ENCODE data around the gene TRAPPC12.
"Not testable (repeated sequence)": the region's sequence is repeated elsewhere in the genome, so short reads cannot be mapped to it uniquely, and the experiment has no call there.

Gene TRAPPC12

DNA sequence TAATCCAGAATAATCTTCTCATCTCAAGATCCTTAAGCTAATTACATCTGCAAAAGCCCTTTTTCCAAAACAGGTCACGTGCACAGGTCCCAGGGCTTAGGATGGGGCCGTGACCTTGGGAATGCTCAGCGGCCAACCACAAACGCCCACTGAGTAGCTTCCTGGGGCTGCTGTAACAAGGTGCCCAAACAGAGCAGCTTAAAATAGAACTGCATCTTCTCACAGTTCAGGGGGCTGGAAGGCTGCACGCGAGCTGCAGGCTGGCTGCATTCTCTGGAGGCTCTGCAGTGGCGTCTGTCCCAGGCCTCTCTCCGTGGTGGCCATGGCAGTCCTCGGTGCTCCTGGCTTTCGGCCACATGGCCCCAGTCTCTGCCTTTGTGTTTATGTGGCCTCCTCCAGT, 107.9 kb downstream of the TRAPPC12 start:
- DNase-seq (ENCODE audit: low read depth), result no peak

DNA sequence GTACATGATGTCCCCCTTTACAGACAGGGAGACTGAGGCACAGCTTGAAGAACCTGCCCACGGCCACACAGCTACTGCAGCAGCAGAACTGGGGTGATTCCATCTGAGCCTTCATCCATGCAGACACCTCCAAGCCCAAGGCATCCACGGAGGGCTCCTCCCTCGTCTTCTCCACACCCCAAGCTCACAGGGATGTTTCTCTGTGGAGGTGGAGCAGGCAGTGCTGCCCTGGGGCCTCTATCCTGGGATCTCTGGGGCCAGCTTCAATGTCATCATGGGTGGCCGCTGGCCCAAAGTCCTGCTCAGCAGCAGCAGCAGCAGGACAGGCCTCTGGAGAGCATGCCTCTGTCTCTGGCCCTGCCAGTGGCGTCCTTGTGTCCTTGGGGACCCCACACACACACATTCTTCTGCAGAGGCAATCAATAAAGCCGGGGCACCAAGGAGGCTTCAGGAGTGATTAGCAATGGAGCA, 108.6 kb downstream of the TRAPPC12 start:
- no peak for DNase-seq (ENCODE audit: low read depth)

DNA sequence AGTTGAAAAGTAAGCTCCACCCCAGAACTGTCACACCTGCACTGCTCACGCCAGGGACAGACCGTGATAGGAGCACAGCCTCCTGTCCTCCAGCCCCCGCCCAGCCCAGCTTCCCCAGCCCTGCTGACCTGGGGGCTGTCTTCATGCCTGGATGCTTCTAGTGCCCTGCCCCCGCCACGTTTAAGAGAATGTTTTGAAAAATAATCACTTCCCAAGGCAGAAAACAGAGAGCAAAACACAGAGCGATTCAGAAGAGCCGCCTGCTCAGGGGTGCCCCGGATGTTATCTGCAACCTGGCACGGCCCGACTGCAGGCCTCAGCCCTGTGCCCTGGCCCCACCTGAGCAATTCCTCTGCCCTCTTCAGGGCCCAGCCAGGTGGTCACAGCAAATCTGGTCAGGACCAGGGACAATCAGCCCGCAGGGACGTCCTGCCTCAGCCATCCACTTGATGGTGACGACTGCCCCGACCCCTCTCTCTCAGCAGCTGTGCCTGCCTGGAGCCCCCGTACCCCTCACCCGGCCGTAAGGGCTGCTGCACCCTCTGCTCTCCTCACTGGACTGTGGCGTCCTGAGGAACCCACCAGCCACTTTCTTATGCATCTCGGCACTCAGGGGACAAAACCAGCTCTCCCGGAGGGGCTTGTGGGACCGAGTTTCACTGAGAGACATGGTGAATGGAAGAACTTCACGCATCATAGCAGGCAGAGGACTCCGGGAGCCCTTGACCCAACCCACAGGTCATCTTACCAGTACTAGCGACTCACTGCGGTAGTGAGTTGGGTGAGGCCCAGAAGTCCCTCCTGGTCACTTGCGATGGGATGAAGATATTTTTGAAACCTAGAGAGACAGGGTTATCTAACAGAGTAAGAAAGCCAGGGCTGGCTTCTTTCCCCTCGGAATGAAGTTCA, 109.6 kb downstream of the TRAPPC12 start:
- no peak for DNase-seq (ENCODE audit: low read depth)

DNA sequence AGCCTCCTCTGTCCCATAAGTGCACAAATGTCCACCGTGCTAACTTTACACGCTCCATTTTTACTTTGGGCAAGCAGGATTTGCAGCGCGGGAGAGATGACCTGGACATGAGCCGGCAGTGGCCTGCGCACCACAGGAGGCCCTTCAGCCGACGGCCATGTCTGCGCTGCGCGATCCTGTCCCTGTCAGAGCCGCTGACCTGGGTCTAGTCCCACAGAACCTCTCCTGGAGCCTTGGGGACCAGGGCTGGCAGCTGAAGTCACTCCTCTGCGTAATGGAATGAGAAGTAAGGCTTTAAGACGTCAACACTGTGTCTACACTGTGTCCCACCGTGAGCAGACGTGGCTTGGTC, 110.2 kb downstream of the TRAPPC12 start:
- no peak for DNase-seq (ENCODE audit: low read depth)

DNA sequence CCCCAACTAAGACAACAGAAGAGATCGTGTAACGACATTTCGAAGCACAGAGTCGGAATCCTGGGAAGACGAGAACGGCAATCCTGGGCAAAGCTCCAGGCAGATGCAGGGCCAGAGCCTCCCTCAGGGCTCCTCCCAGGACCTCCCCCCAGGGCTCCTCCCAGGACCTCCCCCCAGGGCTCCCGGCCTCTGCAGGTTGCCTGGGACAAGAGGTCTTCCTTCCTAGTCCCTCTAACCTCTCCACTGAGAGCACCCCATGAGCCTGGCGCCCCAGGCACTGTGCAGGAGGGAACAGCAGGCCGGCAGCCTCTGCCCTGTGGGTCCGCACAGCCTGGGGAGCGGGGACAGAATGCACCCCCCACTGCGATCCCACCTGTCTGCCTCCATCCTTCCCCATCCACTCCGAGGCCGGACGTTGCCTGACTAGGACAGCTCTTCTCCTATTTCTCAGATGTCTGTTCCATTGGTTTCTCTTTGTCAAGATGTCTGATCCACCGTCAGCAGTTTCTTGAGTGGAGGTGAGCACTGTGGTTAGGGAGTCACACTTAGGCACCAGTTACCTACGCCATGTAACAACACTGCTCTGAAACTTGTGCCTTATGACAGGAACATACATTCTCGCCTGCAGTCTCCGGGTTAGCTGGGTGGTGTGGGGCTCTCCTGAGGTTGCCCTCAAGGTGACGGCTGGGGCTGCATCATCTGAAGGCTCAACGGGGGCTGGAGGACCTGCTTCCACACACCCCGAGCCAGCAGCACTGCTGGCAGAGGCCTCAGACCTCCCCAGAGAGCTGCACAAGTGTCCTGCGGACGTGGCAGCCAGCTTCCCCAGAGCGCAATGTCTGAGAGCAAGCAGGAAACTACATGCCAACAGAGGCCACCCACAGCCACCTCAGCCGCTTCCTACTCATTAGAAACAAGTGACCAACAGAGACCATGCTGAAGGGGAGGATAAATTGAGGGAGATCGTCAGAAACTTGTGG, 111.0 kb downstream of the TRAPPC12 start:
- DNase-seq (ENCODE audit: low read depth), result no peak

DNA sequence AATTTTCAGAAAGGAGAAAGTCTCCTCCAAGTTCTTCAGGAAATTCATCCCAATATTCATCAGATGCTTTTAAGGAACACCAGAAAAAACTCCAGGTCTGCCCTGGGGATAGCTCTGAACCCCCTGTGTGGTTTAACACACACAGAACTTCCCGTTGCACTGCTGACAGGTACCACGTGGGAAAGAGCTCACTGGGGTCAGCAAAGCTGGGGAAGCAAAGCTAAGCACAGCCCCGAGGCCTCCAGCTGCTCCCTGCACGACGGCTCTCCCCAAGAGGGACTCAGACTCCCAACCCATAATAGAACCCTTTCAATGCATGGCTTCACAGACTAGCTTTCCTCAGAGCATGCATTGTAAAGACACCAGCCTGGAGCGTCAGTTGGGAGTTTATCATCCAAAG, 111.8 kb downstream of the TRAPPC12 start:
- DNase-seq (ENCODE audit: low read depth), result no peak

DNA sequence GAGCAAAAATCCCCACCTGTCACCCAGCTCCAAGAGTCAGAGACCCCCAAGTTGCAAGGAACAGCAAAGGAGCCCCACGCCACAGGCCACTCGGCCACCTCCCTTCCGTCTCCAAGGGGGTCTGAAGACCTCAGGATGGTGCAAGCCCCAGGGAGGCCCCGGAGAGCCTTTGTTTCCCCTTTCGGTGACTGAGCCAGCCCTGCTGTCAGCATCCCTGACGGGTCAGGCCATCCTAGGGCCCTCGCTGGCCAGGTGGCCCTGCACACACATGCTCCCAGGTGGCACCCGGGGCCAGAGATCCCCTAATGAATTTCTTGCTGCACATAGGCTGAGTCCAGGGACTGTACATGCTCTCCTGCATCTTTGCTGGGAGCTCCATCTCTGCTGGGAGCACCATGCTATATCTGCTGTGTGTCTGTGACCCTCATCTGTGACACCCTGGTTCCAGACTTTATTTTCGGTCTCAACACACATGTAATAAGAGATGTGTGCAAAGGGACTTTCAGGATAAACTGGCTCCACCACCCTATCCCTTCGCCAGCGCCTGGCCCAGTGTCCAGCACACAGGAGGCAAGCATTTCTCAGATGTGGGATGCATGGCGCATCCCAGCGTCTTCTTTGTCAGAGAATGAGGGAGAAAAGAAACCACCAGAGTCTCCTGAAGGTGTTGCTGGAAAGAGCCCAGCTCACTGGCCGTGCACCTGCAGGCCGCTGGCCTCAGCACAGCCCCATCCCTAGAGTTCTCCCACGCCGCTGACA, 112.4 kb downstream of the TRAPPC12 start:
- DNase-seq (ENCODE audit: low read depth), result no peak

DNA sequence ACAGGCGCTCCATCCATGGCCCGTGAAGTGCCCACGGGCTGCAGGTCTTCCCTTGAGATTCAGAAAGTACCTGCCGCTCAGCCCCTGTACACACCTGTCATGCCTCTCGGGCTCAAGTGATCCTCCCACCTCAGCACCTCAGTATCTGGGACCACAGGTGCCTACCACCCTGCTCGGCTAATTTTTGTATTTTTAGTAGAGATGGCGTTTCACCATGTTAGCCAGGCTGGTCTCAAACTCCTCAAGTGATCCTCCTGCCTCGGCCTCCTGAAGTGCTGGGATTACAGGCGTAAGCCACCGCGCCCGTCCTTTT, 112.9 kb downstream of the TRAPPC12 start:
- not testable (repeated sequence) for DNase-seq (ENCODE audit: low read depth)

DNA sequence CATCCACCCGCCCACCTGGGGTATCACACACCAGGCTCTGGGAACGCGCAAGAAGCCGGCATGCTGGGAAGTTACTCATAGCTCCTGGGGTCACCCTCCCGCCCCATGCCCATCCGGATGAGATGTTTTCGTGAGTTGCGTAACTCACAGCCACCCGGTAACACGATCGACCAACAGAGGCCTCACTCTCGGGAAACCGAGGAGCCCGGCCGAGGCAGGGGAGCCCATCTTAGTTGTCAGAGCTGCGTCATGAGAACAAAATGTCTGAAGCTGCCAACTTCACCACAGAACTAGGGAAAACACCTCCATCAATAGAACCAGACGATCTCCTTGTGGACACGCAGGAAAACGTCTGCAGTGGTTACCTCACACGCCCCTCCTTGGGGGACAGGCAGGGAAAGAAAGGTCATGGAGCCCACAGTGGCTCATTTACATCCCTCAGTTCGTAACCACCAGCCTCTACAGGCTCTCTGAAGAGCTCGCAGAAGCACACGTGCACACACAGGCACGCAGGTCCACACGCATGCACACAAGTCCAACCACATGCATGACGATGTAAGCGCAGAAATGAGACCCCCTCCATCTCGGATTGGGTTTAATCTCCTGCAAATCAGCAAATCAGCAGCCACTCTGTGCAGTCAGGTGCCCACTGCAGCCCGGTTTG, 113.6 kb downstream of the TRAPPC12 start:
- DNase-seq (ENCODE audit: low read depth), result no peak

DNA sequence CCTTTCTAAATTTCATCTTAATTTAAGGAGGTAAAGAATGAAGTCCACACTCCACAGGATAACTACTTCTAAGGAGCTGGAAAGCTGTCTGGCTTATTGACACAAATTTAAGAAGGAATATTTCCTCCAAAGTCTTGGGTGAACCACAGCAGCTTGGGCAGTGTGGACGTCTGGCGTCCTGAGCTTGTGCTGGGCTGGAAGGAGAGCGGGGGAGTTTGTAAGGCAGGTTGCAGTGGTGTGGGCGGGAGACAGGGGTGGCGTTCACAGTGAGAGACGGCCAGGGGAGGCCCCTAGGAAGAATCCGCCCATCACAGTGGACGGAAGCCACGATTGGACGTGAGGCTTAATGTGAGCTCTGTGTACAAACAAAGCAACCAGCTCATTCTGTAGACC, 114.1 kb downstream of the TRAPPC12 start:
- DNase-seq (ENCODE audit: low read depth), result no peak

DNA sequence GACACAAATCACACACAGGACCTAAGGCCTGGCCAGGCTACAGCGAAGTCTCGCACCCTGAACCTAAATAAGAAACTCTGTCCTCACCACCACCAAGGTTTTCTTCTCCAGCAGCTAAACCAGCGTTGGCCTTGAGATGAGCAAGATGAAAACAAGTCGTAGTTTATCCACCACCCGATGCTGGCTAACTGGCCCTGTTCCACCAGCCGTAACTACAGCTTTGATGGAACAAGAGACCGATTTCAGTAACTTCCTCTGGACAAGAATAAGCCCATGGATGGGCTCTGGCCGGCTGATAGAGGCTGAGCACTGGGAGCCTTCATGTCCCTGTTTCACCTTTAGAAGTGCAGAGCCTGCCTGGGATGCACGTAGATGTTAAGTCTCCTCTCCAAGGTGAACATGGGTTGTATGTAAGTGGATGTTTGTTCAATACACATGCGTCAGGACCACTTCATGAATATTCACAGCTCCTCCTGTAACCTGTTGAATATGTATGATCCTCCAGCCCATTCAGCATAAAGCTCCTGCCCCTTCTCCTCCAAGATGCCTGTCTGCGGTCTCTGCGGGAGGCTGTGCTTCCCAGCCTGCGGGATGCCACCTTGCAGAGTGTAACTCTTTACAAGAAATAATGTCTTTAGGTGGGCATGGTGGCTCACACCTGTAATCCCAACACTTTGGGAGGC, 115.6 kb downstream of the TRAPPC12 start:
- no peak for DNase-seq (ENCODE audit: low read depth)

DNA sequence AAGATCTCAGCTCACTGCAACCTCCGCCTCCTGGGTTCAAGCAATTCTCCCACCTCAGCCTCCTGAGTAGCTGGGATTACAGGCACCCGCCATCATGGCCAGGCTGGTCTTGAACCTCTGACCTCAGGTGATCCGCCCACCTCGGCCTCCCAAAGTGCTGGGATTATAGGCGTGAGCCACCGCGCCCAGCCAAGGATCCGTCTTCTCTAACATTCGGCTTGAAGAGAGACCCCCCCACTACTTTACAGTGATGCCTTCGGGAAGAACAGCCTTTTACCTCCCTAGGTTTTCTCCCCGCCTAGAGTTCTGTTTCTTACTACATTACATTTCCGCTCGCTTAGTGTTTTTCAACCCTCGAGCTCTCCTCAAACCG, 117.2 kb downstream of the TRAPPC12 start:
- not testable (repeated sequence) for DNase-seq (ENCODE audit: low read depth)

DNA sequence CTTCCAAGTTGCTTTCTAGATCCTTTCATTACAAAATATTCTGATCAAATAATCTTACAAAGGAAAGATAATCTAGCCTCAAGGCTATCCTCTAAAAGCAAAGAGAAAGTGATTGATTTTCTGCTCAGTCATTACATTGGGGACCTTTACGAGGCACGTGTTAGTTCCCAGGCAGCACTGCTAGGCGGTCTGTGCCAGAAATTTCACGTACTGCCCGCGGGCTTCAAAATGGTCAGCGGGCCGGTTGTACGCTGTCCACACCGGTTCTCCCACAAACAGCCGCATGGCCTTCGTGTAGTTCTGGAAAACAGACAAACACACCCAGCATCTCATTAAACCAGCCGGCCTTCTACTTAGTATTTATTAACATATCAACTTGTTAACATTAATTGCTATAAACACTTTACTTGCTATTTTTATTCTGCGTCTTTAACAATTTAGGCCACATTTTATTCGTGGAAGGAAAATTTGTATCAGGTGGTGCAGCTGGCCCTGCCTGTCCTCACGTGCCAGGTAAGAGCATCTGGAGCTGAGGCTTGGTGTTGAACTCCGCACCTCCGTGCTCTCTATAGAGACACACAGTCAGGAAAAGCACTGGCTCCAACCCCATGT, 119.4 kb downstream of the TRAPPC12 start:
- no peak for DNase-seq (ENCODE audit: low read depth)

DNA sequence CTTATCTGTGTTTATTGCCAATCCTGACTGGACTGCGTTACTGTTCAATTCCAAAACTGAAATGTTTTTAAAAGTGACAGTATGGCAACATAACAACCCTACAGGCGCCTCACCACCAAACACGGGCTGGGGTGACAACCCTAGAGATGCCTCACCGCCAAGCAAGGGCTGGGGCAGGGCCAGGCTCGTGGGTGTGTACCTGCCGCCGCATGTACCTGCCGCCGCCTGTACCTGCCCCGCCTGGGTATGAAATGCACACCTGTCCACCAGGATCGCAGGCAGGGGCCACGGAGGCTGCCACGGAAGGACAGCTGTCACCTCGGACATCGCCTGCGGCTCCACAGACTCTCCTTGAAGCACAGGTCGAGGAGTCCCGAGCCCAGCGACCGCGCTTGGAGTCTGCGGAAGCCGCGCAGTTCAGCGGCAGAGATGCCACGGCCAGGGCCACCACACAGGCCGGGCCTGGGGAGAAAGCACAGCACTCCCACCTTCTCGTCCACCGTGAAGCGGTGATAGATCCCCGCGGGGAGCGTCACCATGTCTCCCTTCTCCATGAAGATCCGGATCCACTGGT, 120.9 kb downstream of the TRAPPC12 start:
- no peak for DNase-seq (ENCODE audit: low read depth)

DNA sequence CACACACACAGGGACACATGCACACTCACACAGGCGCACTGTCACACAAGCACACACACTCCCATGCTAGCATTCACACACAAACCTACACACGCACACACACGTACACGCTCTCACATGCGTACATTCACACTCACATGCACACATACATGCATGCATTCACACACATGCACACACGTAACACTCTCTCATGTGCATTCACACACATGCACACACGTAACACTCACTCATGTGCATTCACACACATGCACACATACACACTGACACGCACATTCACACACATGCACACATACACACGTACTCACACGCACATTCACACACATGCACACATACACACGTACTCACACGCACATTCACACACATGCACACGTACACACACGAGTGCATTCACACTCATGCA, 123.6 kb downstream of the TRAPPC12 start:
- DNase-seq (ENCODE audit: low read depth), result no peak

DNA sequence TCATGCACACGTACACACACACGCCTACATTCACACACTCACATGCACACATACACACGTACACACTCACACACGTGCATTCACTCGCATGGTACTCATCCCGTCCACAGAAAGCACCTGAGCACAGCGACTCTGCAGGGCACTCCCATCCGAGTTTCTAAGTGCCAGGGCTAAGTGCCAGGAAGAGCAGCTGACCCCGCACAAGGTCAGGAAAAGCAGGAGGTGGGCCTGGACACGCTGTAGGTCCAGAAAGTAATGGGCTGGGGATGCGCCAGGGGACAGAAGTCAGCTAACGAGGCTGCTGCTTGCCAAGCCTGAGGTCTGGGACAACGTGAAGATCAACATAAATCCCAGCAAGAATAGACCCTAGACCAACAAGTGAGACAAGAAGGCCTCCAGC, 124.0 kb downstream of the TRAPPC12 start:
- DNase-seq (ENCODE audit: low read depth), result no peak

DNA sequence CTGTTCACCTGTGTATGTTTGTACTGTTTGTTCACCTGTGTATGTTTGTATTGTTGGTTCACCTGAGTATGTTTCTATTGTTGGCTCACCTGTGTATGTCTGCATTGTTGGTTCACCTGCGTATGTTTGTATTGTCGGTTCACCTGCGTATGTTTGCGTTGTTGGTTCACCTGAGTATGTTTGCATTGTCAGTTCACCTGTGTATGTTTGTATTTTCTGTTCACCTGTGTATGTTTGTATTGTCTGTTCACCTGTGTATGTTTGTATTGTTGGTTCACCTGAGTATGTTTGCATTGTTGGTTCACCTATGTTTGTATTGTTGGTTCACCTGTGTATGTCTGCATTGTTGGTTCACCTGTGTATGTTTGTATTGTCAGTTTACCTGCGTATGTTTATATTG, 125.2 kb downstream of the TRAPPC12 start:
- DNase-seq (ENCODE audit: low read depth), result no peak

DNA sequence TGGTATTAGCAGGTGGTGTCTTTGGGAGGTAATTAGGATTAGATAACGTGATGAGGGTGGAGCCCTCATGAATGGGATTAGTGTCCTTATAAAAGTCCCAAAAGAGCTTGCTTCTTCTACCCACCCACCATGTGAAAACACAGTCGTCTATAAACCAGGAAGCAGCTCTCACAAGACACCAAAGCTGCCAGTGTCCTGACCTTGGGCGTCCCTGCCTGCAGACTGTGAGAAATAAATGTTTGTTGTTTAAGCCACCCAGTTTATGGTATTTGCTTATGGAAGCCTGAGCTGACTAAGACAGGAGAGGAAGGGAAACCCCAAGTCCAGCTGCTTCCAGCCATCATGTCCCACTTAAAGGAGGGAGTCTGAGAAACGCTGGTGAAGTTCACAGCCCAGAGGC, 126.3 kb downstream of the TRAPPC12 start:
- DNase-seq (ENCODE audit: low read depth), result no peak

DNA sequence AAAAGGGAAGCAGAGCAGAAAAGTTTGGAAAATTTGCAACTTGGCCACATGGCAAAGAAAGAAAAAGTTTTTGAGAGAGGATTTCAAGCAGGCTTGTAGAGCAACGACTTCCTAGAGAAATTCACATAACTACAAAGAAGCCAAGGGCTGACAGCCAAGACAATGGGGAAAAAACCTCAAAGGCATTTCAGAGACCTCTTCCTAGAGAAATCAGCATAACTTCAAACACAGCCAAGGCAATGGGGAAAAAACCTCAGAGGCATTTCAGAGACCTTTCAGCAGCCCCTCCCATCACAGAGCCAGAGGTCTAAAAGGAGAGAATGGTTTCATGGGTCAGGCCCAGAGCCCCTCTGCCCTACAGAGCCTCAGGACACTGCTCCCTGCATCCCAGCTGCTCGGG, 132.6 kb downstream of the TRAPPC12 start:
- no peak for DNase-seq (ENCODE audit: low read depth)

DNA sequence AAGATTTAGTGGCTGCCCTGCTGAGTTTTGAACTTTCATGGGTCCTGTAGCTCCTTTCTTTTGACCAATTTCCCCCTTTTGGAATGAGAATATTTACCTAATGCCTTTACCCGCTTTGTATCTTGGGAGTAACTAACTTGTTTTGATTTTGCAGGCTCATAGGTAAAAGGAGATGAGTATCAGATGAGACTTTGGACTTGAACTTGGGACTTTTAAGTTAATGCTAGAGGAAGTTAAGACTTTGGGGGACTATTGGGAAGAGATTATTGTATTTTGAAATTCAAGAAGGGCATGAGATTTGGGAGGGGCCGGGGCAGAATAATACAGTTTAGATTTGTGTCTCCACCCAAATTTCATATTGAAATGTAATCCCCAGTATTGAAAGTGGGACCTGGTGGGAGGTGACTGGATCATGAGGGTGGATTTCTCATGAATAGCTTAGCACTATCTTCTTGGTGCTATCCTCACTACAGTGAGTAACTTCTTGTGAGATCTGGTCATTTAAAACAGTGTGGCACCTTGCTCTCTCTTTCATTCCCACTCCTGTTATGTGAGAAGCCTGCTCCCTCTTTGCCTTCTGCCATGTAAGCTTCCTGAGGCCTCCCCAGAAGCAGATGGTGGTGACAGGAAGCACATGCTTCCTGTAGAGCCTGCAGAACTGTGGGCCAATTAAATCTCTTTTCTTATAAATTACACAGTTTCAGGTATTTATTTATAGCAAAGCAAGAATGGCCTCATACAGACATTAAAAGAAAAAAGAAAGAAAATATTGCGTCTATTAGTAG, 133.7 kb downstream of the TRAPPC12 start:
- no peak for DNase-seq (ENCODE audit: low read depth)

Measured in stimulated activated CD8-positive, alpha-beta memory T cell treated with anti-CD3 and anti-CD28 coated beads, Interleukin-15, amount 100 ng/mL, for 1 hour (primary cell).